ENCODE data around the gene DYNC2H1. TPM values are rescaled to one million over a fixed set of nuclear protein-coding genes. Genes with fewer than 3 reads are reported as not detected.
"Not testable (repeated sequence)": the region's sequence is repeated elsewhere in the genome, so short reads cannot be mapped to it uniquely, and the experiment has no call there.

Gene DYNC2H1
- polyA plus RNA-seq, 1 experiment = 25.3 TPM

DNA sequence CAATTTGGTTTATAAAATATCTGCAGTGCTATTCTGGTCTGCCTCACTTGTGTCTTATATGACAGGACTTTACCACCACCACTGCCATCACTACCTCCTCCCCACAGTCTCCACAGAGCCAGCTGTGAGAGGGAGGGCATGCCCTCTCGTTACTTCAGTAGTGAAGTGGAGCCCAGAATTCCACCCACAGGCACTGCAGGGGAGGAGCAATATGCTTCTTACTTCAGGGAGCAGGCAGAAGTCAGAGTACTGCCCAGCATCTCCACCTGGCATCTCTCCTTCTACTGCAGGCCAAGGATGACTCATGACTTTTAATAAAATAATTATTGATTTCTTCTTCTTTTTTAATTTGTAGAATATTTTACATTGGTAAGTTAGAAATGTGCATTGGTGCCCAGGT, 255.5 kb downstream of the DYNC2H1 start:
- Histone ChIP-seq H3K27me3 (ENCODE audit: control insufficient read depth, insufficient read depth, low read length) (no peaks in the 10 kb centered on the region), H3K27ac (ENCODE audit: low read depth, low read length) (no peak overlapping the region), H3K9me3 (ENCODE audit: control insufficient read depth, insufficient read depth, low read length) (no peaks in the 10 kb centered on the region), H3K4me3 (ENCODE audit: low read depth, low read length) (no peak overlapping the region)
- ChIA-PET CTCF (no interaction called here), POLR2A (no interaction called here)
- TF ChIP-seq, protein P1, sequence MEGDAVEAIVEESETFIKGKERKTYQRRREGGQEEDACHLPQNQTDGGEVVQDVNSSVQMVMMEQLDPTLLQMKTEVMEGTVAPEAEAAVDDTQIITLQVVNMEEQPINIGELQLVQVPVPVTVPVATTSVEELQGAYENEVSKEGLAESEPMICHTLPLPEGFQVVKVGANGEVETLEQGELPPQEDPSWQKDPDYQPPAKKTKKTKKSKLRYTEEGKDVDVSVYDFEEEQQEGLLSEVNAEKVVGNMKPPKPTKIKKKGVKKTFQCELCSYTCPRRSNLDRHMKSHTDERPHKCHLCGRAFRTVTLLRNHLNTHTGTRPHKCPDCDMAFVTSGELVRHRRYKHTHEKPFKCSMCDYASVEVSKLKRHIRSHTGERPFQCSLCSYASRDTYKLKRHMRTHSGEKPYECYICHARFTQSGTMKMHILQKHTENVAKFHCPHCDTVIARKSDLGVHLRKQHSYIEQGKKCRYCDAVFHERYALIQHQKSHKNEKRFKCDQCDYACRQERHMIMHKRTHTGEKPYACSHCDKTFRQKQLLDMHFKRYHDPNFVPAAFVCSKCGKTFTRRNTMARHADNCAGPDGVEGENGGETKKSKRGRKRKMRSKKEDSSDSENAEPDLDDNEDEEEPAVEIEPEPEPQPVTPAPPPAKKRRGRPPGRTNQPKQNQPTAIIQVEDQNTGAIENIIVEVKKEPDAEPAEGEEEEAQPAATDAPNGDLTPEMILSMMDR (IDR thresholded peaks at IDR 0.05; ENCODE audit: low read depth, low read length) = no peak
- no peak for DNase-seq (ENCODE audit: low read depth, low spot score)

DNA sequence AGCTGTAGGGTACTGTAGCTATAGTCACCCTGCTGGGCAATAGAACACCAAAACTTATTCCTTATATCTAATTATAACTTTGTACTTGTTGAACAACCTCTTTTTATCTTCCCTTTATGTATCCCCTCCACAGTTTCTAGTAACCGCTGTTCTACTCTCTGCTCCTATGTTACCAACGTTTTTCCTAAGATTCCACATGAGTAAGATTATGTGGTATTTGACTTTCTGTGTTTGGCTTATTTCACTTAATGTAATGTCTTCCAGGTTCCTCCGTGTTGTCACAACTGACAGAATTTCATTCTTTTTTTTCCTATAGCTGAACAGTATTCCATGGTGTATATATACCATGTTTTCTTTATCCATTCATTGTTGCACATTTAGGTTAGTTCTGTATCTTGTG, 258.4 kb downstream of the DYNC2H1 start:
- CTCF ChIA-PET = interaction anchor here (0.7 kb wide), 1 partner anchor 1203 kb away, joined by 3 read pairs; no protein-coding TSS in a partner anchor
- TF ChIP-seq, protein P1 (IDR thresholded peaks at IDR 0.05; ENCODE audit: low read depth, low read length) = no peak

DNA sequence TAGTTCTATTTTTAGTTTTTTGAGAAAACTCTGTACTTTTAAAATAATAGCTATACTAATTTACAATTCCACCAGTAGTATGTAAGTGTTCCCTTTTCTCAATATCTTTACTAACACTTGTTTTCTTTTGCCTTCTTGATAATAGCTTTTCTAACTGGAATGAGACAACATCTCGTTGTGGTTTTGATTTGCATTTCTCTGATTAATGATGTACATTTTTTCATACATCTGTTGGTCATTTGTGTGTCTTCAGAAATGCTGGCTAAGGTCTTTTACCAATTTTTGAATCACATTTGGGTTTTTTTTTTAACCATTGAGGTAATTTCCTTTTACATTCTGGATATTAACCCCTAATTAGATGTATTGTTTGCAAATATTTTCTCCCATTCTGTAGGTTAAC, 258.9 kb downstream of the DYNC2H1 start:
- CTCF ChIA-PET = interaction anchor here (0.7 kb wide), 1 partner anchor 1202 kb away, joined by 3 read pairs; no protein-coding TSS in a partner anchor
- DNase-seq (ENCODE audit: low read depth, low spot score) = no peak

More for the DNA sequence above, 258.4 kb downstream of the DYNC2H1 start:
- Histone ChIP-seq H3K9me3 (ENCODE audit: control insufficient read depth, insufficient read depth, low read length) (0 out of 2 replicates have a peak, but pooled peaks cover 2% of the 10 kb centered on the region), H3K27ac (ENCODE audit: low read depth, low read length) (no peak overlapping the region), H3K27me3 (ENCODE audit: control insufficient read depth, insufficient read depth, low read length) (no peaks in the 10 kb centered on the region), H3K4me3 (ENCODE audit: low read depth, low read length) (no peak overlapping the region)
- DNase-seq (ENCODE audit: low read depth, low spot score) = no peak
- POLR2A ChIA-PET = interaction anchor here (0.6 kb wide), 1 partner anchor 16 kb away, joined by 5 read pairs; no protein-coding TSS in a partner anchor

DNA sequence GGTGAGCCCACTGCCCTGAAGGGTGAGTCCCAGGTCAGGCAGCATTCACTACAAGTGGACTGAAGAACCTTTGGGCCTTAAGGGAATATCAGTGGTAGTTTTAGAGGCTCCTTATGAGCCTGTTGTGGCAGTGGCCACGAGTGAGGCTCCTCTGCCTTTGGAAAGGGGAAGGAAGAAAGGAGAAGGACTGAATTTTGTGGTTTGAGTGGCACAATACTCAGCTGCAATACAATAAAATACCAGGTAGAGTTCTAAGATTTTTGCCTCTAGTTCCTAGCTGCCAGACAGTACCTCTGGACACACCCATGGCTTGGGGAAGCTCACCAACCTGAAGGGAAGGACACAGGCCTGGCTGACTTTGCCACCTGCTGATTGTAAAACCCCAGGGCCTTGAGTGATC, 260.9 kb downstream of the DYNC2H1 start:
- peaks cover 6% of the 10 kb centered on the region for H3K9me3 ChIP-seq (ENCODE audit: control insufficient read depth, insufficient read depth, low read length)
- TF ChIP-seq, protein P1 (IDR thresholded peaks at IDR 0.05; ENCODE audit: low read depth, low read length) = no peak
- H3K27me3 ChIP-seq (ENCODE audit: control insufficient read depth, insufficient read depth, low read length) = no peaks in the 10 kb centered on the region
- POLR2A ChIA-PET = no interaction called here
- CTCF ChIA-PET = no interaction called here
- DNase-seq (ENCODE audit: low read depth, low spot score) = no peak
- H3K4me3 ChIP-seq (ENCODE audit: low read depth, low read length) = no peak overlapping the region
- no peak overlapping the region for H3K27ac ChIP-seq (ENCODE audit: low read depth, low read length)

More for the DNA sequence above, 258.9 kb downstream of the DYNC2H1 start:
- H3K4me3 ChIP-seq (ENCODE audit: low read depth, low read length) = no peak overlapping the region
- TF ChIP-seq, protein P1 (IDR thresholded peaks at IDR 0.05; ENCODE audit: low read depth, low read length) = no peak
- H3K27ac ChIP-seq (ENCODE audit: low read depth, low read length) = no peak overlapping the region
- H3K9me3 ChIP-seq (ENCODE audit: control insufficient read depth, insufficient read depth, low read length) = 0 out of 2 replicates have a peak, but pooled peaks cover 2% of the 10 kb centered on the region
- no peaks in the 10 kb centered on the region for H3K27me3 ChIP-seq (ENCODE audit: control insufficient read depth, insufficient read depth, low read length)
- POLR2A ChIA-PET = interaction anchor here (0.6 kb wide), 1 partner anchor 15 kb away, joined by 5 read pairs; no protein-coding TSS in a partner anchor

DNA sequence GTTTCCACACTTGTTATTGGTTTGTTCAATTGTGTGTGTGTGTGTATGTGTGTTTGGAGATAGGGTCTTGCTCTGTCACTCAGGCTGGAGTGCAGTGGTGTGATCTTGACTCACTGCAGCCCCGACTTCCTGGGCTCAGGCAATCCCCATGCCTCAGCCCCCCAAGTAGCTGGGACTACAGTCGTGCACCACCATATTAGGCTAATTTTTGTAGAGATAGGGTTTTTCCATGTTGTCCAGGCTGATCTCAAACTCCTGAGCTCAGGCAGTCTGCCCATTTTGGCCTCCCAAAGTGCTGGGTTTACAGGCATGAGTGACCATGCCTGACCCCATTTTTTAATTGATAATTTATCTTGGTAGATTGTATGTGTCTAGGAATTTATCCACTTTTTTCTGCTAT, 263.7 kb downstream of the DYNC2H1 start:
- POLR2A ChIA-PET = no interaction called here
- CTCF ChIA-PET = no interaction called here
- DNase-seq (ENCODE audit: low read depth, low spot score) = no peak
- Histone ChIP-seq H3K27me3 (ENCODE audit: control insufficient read depth, insufficient read depth, low read length) (no peaks in the 10 kb centered on the region), H3K27ac (ENCODE audit: low read depth, low read length) (no peak overlapping the region), H3K4me3 (ENCODE audit: low read depth, low read length) (no peak overlapping the region), H3K9me3 (ENCODE audit: control insufficient read depth, insufficient read depth, low read length) (peaks cover 10% of the 10 kb centered on the region)
- TF ChIP-seq, protein P1 (IDR thresholded peaks at IDR 0.05; ENCODE audit: low read depth, low read length) = no peak

DNA sequence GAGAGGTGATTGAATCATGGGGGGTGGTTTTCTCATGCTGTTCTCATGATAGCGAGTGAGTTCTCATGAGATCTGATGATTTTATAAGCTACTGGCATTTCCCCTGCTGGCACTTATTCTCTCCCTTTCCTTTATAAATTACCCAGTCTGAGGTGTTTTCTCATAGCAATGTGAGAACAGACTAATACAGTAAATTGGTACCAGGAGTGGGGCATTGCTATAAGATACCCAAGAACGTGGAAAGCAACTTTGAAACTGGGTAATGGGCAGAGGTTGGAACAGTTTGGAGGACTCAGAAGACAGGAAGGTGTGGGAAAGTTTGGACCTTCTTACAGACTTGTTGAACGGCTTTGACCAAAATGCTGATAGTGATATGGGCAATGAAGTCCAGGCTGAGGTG, 265.0 kb downstream of the DYNC2H1 start:
- DNase-seq (ENCODE audit: low read depth, low spot score); H3K4me3 ChIP-seq (ENCODE audit: low read depth, low read length); H3K27ac ChIP-seq (ENCODE audit: low read depth, low read length); H3K9me3 ChIP-seq (ENCODE audit: control insufficient read depth, insufficient read depth, low read length); H3K27me3 ChIP-seq (ENCODE audit: control insufficient read depth, insufficient read depth, low read length); POLR2A ChIA-PET; CTCF ChIA-PET: not testable (repeated sequence)
